Uterus (tissue), 4 donors: ENCODE measurements around the gene ELK4. TPM values are rescaled to one million over a fixed set of nuclear protein-coding genes. Genes with fewer than 3 reads are reported as not detected.

Experiments
- DNase-seq, 2 donors: peaks; one replicate each; pipeline ENCODE4 v3.0.0-alpha.2; 2019 to 2020
- H3K27ac ChIP-seq, 2 donors: fragments of 200-600 bp; sonication (generic); 1 replicate in 1 of 2; 2 replicates in 1 of 2; pipeline ENCODE4 v1.5.1; 2016 to 2018
- H3K27me3 ChIP-seq, 2 donors: fragments of 200-600 bp; sonication (generic); one replicate each; pipeline ENCODE4 v1.5.1; 2018 to 2019; ENCODE audit warnings: control low read depth in 1 of 2
- H3K36me3 ChIP-seq, 2 donors: fragments of 200-600 bp; sonication (generic); one replicate each; pipeline ENCODE4 v1.5.1; 2019; ENCODE audit warnings: control low read depth in 1 of 2
- H3K4me1 ChIP-seq, 2 donors: fragments of 200-600 bp; sonication (generic); one replicate each; pipeline ENCODE4 v1.5.1; 2018 to 2019; ENCODE audit warnings: control low read depth in 1 of 2
- H3K4me3 ChIP-seq, 2 donors: fragments of 200-600 bp; sonication (generic); 1 replicate in 1 of 2; 2 replicates in 1 of 2; pipeline ENCODE4 v1.5.1; 2018 to 2019; ENCODE audit warnings: mild to moderate bottlenecking in 1 of 2
- H3K9me3 ChIP-seq, 2 donors: fragments of 200-600 bp; sonication (generic); one replicate each; pipeline ENCODE4 v1.5.1; 2019; ENCODE audit warnings: control low read depth in 1 of 2
- POLR2A ChIP-seq, 2 donors: fragments of 450-650 bp; IDR thresholded peaks; one replicate each; pipeline ENCODE4 v1.6.1; 2016; ENCODE audit warnings: antibody characterized with exemption in 2 of 2, mild to moderate bottlenecking in 1 of 2, moderate library complexity in 1 of 2
- intact Hi-C: fragments of 100-400 bp; cut with DNase I; formaldehyde crosslinking; loops from one replicate; pipeline ENCODE4 v1.15.1; 2023; ENCODE audit warnings: low total_unique reads
- total RNA-seq, 4 donors: library from RNA; depleted of rRNA in 3 of 4; stranded (reverse); fragments of >200 nt in 3 of 4; gene quantifications; one replicate each; pipeline versions ENCODE4 v1.1.0 to v1.2.4, GENCODE V29; 2014 to 2023
- TF ChIP-seq, protein P1 (sequence below), 4 experiments: fragments of 200-600 bp in 2 of 4; fragments of 450-650 bp in 2 of 4; sonication (generic) in 2 of 4; IDR thresholded peaks; one replicate each; pipeline ENCODE4 v1.5.1; 2016 to 2019; ENCODE audit warnings: antibody characterized with exemption in 4 of 4, mild to moderate bottlenecking in 2 of 4, moderate library complexity in 1 of 4
- donor health status: DM: yes; HTN: yes; CAD: no.

Gene ELK4
- total RNA-seq, 4 donors from 2014 or later, result 17.9 to 97.7 (median 26.7) TPM

- H3K36me3 ChIP-seq, result no peaks in the 10 kb centered on the region
- intact Hi-C loops, result no loop called here
- H3K4me1 ChIP-seq, result peaks cover 0 to 13% of the 10 kb centered on the region in 2 donors
- H3K27ac ChIP-seq, result no peak overlapping the region
- peaks cover 0 to 3% of the 10 kb centered on the region in 2 donors for H3K27me3 ChIP-seq
- TF ChIP-seq, protein P1, sequence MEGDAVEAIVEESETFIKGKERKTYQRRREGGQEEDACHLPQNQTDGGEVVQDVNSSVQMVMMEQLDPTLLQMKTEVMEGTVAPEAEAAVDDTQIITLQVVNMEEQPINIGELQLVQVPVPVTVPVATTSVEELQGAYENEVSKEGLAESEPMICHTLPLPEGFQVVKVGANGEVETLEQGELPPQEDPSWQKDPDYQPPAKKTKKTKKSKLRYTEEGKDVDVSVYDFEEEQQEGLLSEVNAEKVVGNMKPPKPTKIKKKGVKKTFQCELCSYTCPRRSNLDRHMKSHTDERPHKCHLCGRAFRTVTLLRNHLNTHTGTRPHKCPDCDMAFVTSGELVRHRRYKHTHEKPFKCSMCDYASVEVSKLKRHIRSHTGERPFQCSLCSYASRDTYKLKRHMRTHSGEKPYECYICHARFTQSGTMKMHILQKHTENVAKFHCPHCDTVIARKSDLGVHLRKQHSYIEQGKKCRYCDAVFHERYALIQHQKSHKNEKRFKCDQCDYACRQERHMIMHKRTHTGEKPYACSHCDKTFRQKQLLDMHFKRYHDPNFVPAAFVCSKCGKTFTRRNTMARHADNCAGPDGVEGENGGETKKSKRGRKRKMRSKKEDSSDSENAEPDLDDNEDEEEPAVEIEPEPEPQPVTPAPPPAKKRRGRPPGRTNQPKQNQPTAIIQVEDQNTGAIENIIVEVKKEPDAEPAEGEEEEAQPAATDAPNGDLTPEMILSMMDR (IDR thresholded peaks at IDR 0.05), result no peak
- TF ChIP-seq POLR2A (IDR thresholded peaks at IDR 0.05), result no peak
- H3K9me3 ChIP-seq, result no peaks in the 10 kb centered on the region
- H3K4me3 ChIP-seq, result no peak overlapping the region
- DNase-seq, result no peak
These were observed 60.8 kb downstream of the ELK4 start for GRCh38 chr1:205570796-205571537.

DNA sequence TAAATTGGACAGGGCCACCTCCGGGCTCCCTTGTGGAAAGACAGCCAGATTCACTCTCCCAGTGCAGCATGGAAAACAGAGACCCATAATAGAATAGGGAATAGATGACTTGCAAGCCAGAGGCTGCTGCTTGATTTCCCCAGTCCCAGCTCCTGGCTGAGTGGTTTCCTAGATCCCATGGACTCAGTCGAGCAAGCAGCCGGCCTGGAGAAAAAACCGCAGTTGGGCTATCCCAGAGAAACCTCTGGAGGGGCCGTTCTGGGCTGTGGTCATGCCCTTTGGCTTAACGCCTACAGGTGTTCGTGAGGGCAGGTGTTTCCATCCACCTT, 61.7 kb downstream of the ELK4 start:
- Histone ChIP-seq H3K9me3 (no peaks in the 10 kb centered on the region), H3K4me1 (peaks cover 0 to 13% of the 10 kb centered on the region in 2 donors), H3K27ac (no peak overlapping the region), H3K36me3 (no peaks in the 10 kb centered on the region), H3K4me3 (no peak overlapping the region), H3K27me3 (peaks cover 0 to 3% of the 10 kb centered on the region in 2 donors)
- no peak for TF ChIP-seq POLR2A (IDR thresholded peaks at IDR 0.05)
- TF ChIP-seq, protein P1 (IDR thresholded peaks at IDR 0.05), result no peak
- DNase-seq, result no peak
- intact Hi-C loops, result no loop called here

DNA sequence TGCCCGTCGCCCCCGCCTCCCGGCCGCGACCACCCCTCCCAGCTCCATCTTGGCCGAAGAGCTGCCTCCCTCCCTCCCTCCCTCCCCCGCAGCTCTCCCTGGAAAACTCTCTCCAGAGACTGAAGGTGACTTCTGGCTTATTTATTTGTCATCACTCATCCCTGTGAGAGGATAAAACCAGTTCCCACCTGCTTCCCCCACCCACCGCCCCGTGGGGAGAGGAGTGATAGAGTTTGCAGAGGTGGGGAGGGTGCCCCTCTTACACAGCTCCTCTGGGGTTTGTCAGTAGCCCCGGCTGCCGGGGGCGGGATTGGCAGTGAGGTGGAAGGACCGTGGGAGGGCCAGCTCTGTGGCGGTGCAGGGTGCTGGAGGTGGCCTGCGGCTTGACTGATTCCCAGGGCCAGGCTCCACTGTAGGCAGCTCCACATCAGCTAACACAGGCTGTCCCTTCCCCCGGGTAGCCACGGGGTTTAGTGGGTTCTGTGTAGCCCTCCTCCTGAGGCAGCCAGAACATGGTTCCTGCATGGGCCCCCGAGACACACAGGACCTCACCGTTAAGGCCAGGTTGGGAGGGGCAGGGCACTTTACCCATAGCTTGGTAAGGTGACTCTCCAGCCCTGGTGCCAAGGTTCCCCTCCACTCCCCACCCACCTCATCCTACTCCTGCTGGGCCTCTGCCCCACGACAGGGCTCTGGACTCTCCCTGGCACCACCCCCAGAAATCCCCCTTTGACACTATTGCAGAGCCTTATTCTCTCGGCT, 62.2 kb downstream of the ELK4 start:
- intact Hi-C loops, result no loop called here
- TF ChIP-seq POLR2A (IDR thresholded peaks at IDR 0.05), result no peak
- TF ChIP-seq, protein P1 (IDR thresholded peaks at IDR 0.05), result no peak

DNA sequence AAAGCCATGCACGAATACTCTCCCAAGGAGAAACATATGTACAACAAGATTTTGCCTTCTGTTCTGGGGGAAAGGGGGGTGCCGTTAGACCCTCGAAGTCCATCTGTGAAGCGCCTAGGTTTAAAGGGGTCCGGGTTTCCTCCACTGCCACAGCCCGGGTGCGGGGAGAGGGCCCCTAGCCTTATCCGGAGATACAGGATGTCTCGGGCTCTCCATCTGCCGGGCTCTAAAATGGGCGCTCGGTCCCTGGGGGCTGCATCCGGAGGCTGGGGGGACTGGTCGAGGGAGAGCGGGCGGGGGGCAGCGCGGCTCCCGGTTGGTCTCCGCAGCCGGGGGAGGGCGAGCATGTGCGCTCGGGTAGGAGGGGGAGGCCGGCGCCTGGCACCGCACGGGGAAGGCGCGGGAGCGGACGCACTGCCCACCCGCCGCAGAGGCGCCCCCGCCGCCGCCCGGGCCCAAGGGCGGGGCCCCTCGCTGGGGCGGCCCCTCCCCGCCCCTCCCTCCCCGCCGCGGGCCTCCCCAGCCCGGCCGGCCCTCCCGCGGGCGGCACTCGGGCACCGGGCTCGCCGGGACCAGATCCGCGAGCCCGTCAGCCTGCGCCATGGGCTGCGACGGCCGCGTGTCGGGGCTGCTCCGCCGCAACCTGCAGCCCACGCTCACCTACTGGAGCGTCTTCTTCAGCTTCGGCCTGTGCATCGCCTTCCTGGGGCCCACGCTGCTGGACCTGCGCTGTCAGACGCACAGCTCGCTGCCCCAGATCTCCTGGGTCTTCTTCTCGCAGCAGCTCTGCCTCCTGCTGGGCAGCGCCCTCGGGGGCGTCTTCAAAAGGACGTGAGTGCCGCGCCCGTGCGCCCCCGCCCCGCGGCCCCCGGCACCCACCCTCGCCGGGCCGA, 63.1 kb downstream of the ELK4 start:
- no peaks in the 10 kb centered on the region for H3K36me3 ChIP-seq
- no peak for DNase-seq
- peaks cover 0 to 3% of the 10 kb centered on the region in 2 donors for H3K27me3 ChIP-seq
- H3K4me3 ChIP-seq, result peak overlapping the region; percentile 13 to 24
- no peaks in the 10 kb centered on the region for H3K9me3 ChIP-seq
- intact Hi-C loops, result no loop called here
- TF ChIP-seq POLR2A (IDR thresholded peaks at IDR 0.05), result no peak
- TF ChIP-seq, protein P1 (IDR thresholded peaks at IDR 0.05), result peak in 1 of 4 experiments; percentile 17
- H3K27ac ChIP-seq, result no peak overlapping the region
- peaks cover 0 to 13% of the 10 kb centered on the region in 2 donors for H3K4me1 ChIP-seq

More for the DNA sequence above, 62.2 kb downstream of the ELK4 start:
- Histone ChIP-seq H3K27me3 (peaks cover 0 to 3% of the 10 kb centered on the region in 2 donors), H3K36me3 (no peaks in the 10 kb centered on the region), H3K4me3 (no peak overlapping the region), H3K9me3 (no peaks in the 10 kb centered on the region), H3K4me1 (peaks cover 0 to 13% of the 10 kb centered on the region in 2 donors), H3K27ac (no peak overlapping the region)
- DNase-seq, result no peak
